GM12878 (cell line): ENCODE measurements around the gene ZNF276.

ENCODE experiments used
- CTCF ChIP-seq, 3 experiments: IDR thresholded peaks in 2 of 3; conservative IDR thresholded peaks in 1 of 3; 2 replicates each; pipeline ENCODE4 v1.5.1; 2011; ENCODE audit warnings: low read depth in 3 of 3, low read length in 3 of 3, mild to moderate bottlenecking in 3 of 3, control low read depth in 2 of 3, moderate library complexity in 2 of 3, inconsistent platforms in 1 of 3, mixed read lengths in 1 of 3; ENCODE audit not compliant: control insufficient read depth in 2 of 3, insufficient read depth in 1 of 3; ENCODE audit errors: extremely low read depth in 1 of 3
- EZH2 ChIP-seq: IDR thresholded peaks from 2 replicates; pipeline ENCODE4 v1.6.1; 2012; ENCODE audit warnings: low read depth, mild to moderate bottlenecking, control low read depth, inconsistent platforms, low read length, borderline replicate concordance; ENCODE audit not compliant: control insufficient read depth
- MXI1 ChIP-seq: fragments of 150-350 bp; IDR thresholded peaks from 2 replicates; pipeline ENCODE4 v1.6.1; 2011; ENCODE audit warnings: low read depth, mild to moderate bottlenecking, inconsistent platforms, low read length, improper control_type of control experiment
- POLR2AphosphoS5 ChIP-seq: IDR thresholded peaks from 2 replicates; pipeline ENCODE4 v1.6.1; 2011; ENCODE audit warnings: mild to moderate bottlenecking, low read length, inconsistent platforms
- RAD21 ChIP-seq: IDR thresholded peaks from 2 replicates; pipeline ENCODE4 v1.6.1; 2011; ENCODE audit warnings: mild to moderate bottlenecking, low read depth, low read length, moderate library complexity; ENCODE audit not compliant: insufficient read depth
- SMAD5 ChIP-seq: IDR thresholded peaks from 2 replicates; pipeline ENCODE4 v1.6.1; 2016; ENCODE audit warnings: antibody characterized with exemption, low read depth
- ZNF384 ChIP-seq: IDR thresholded peaks from 2 replicates; pipeline ENCODE4 v1.6.1; 2012; ENCODE audit warnings: low read depth, mild to moderate bottlenecking, low read length, improper control_type of control experiment, borderline replicate concordance

DNA sequence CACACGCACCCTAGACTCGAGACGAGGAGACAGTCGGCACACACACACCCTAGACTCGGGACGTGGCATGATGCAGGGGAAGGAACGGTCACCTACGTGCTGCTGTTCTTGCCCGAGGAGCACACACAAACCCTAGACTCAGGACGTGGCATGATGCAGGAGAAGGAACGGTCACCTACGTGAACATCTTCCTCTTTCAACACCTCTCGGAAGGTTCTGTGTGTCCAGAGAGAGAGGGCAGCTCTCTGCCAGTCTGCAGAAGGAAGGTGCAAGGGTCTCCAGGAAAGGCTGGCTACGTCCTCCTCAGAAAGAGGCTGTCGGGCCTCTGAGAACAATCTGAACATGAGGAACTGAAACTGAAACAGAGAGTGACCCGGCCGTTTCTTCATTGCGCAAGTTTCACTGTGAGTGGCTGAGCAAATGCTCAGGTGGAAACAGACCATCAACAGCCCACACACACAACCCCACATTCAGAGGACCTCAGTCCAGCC is 43.4 kb downstream of the ZNF276 start:
- TF ChIP-seq RAD21: no peak
- no peak for TF ChIP-seq EZH2
- no peak for TF ChIP-seq SMAD5
- no peak for TF ChIP-seq CTCF (IDR thresholded peaks at IDR 0.05 in 2 of 3, conservative IDR thresholded peaks at IDR 0.05 in 1 of 3; ENCODE audit: control insufficient read depth in 2 of 3, extremely low read depth in 1 of 3, insufficient read depth in 1 of 3, low read depth in 3 of 3, low read length in 3 of 3)
- TF ChIP-seq MXI1: no peak; the same call in 1 of the 2 replicates
- TF ChIP-seq ZNF384: no peak
- TF ChIP-seq POLR2AphosphoS5: peak; percentile 47; the same call in 1 of the 2 replicates
